Measurements from ENCODE around the gene PRAMEF27. TPM values are rescaled to one million over a fixed set of nuclear protein-coding genes. Genes with fewer than 3 reads are reported as not detected.

Gene PRAMEF27
- total RNA-seq, result not detected in 2 replicates

DNA sequence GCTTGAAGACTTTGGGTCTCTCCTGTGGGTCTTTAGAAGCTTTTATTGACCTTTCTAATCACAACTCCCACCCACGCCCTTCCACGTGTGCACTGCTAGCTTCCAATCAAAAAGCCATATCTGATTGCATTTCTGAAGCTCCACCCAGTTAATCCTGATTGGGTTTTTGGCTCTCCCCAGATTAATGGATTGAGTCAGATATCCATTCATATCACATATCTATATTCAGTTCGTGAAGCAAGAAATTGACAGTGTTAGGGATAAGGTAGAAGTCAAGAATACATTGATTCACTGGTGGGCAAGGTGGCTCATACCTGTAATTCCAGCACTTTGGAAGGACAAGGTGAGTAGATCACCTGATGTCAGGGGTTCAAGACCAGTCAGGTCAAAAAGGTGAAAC is at the start of gene PRAMEF27:
Gene PRAMEF27 (minus strand): TSS at position 101 of the 400 bp plus-strand sequence. CDS start 2,916 bp downstream, outside the sequence.

DNA sequence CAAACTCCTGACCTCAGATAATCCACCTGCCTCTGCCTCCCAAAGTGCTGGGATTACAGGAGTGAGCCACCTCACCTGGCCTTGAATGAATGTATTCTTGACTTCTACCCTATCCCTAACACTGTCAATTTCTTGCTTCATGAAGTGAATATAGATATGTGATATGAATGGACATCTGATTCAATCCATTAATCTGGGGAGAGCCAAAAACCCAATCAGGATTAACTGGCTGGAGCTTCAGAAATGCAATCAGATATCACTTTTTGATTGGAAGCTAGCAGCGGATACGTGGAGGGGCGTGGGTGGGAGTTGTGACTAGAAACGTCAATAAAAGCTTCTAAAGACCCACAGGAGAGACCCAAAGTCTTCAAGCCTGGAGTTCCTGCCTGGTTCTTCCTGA is 14.1 kb upstream of the PRAMEF27 start, which contains the start of gene PRAMEF25:
Gene PRAMEF25 (plus strand): TSS at position 301 of the 400 bp plus-strand sequence. CDS start 2,920 bp downstream, outside the sequence.

Other genes with a start within 250 kb of the PRAMEF27 start
- gene PRAMEF11, start 225.2 kb downstream of the PRAMEF27 start, total RNA-seq, result not detected in 2 replicates
- not detected in 2 replicates for gene HNRNPCL1, start 207.9 kb downstream of the PRAMEF27 start, total RNA-seq
- under 0.01 TPM in 1 of 2 replicates, not detected in the other for gene PRAMEF2, start 199.5 kb downstream of the PRAMEF27 start, total RNA-seq
- not detected in 2 replicates for gene PRAMEF4, start 170.4 kb downstream of the PRAMEF27 start, total RNA-seq
- gene PRAMEF10, start 158.3 kb downstream of the PRAMEF27 start, total RNA-seq, result not detected in 2 replicates
- not detected in 2 replicates for gene PRAMEF7, start 140.0 kb downstream of the PRAMEF27 start, total RNA-seq
- gene PRAMEF6, start 109.0 kb downstream of the PRAMEF27 start, total RNA-seq, result not detected in 2 replicates
- not detected in 2 replicates for gene HNRNPCL3, start 4.2 kb upstream of the PRAMEF27 start, total RNA-seq
- not detected in 2 replicates for gene PRAMEF25, start 14.2 kb upstream of the PRAMEF27 start, total RNA-seq
- not detected in 2 replicates for gene HNRNPCL2, start 60.3 kb upstream of the PRAMEF27 start, total RNA-seq
- gene PRAMEF26, start 99.4 kb upstream of the PRAMEF27 start, total RNA-seq, result not detected in 2 replicates
- not detected in 2 replicates for gene HNRNPCL4, start 109.1 kb upstream of the PRAMEF27 start, total RNA-seq
- not detected in 2 replicates for gene PRAMEF9, start 115.3 kb upstream of the PRAMEF27 start, total RNA-seq
- not detected in 2 replicates for gene PRAMEF13, start 144.8 kb upstream of the PRAMEF27 start, total RNA-seq
- not detected in 2 replicates for gene PRAMEF18, start 169.6 kb upstream of the PRAMEF27 start, total RNA-seq
- gene PRAMEF5, start 197.6 kb upstream of the PRAMEF27 start, total RNA-seq, result not detected in 2 replicates
- gene PRAMEF8, start 228.6 kb upstream of the PRAMEF27 start, total RNA-seq, result not detected in 2 replicates
- gene PRAMEF33, start 247.0 kb upstream of the PRAMEF27 start, total RNA-seq, result not detected in 2 replicates